ENCODE measurements around the gene TRIM14. TPM values are rescaled to one million over a fixed set of nuclear protein-coding genes. Genes with fewer than 3 reads are reported as not detected.

The TRIM14 gene
- total and polyA plus RNA-seq, 2 of the 4 experiments (the other 2 are of a cell fraction), result 3.0 to 8.5 TPM

GRCh38 chr9:98024702-98025101, 94.3 kb downstream of the TRIM14 start:
- no peaks in the 10 kb centered on the region for H4K20me1 ChIP-seq (ENCODE audit: insufficient read depth, low read length)
- H3K27me3 ChIP-seq (ENCODE audit: control insufficient read depth, insufficient read depth, low read length), result no peaks in the 10 kb centered on the region
- H2BK15ac ChIP-seq (ENCODE audit: low read depth, low read length), result no peak overlapping the region
- H2AK9ac ChIP-seq (replicated peaks; ENCODE audit: low read depth, low read length, poor library complexity), result no peak overlapping the region
- POLR2A ChIA-PET (ENCODE audit: unreplicated experiment), result no interaction called here
- no CpG with 5 or more reads among the region's 1 CpG for WGBS, 2 experiments (ENCODE audit: extremely low coverage in 2 of 2, insufficient read length in 1 of 2)
- H2AK5ac ChIP-seq (ENCODE audit: low read depth, low read length), result no peak overlapping the region
- no peak overlapping the region for H4K91ac ChIP-seq (ENCODE audit: insufficient read depth, low read depth, low read length)
- DNase-seq (no peak), ATAC-seq (ENCODE audit: low read depth) (peak; percentile 19)
- no peak overlapping the region for H3K4me3 ChIP-seq (ENCODE audit: insufficient read depth, low read depth, low read length)
- H3K9ac ChIP-seq (ENCODE audit: low read depth, low read length), result no peak overlapping the region
- in situ Hi-C loops (cut with MboI; ENCODE audit: low sequenced_read_pairs) (no loop called here), dilution Hi-C loops (cut with HindIII; ENCODE audit: low sequenced_read_pairs, unreplicated experiment) (no loop called here), intact Hi-C loops (cut with micrococcal nuclease) (no loop called here)
- H3K56ac ChIP-seq (ENCODE audit: extremely low read depth, insufficient read depth, low read length), result no peak overlapping the region
- peaks cover 14% of the 10 kb centered on the region for H3K9me1 ChIP-seq (ENCODE audit: insufficient read depth, low read length)
- no peak overlapping the region for H4K8ac ChIP-seq (ENCODE audit: low read depth in 2 of 2, low read length in 2 of 2)
- no peaks in the 10 kb centered on the region; a peak in 1 of 4 replicates for H3K79me1 ChIP-seq (ENCODE audit: low read depth in 1 of 2, low read length in 2 of 2)
- H3K4me2 ChIP-seq (ENCODE audit: low read depth, low read length), result no peak overlapping the region
- no peak overlapping the region for H2BK120ac ChIP-seq (ENCODE audit: low read depth, low read length)
- H4K5ac ChIP-seq (ENCODE audit: low read depth, low read length), result no peak overlapping the region
- H3K27ac ChIP-seq (ENCODE audit: insufficient read depth, low read length), result no peak overlapping the region
- TF ChIP-seq MAFK (IDR thresholded peaks at IDR 0.05; ENCODE audit: low read depth, low read length) (no peak), BHLHE40 (IDR thresholded peaks at IDR 0.05; ENCODE audit: low read depth, low read length) (no peak), CHD1 (IDR thresholded peaks at IDR 0.05; ENCODE audit: low read depth, low read length) (no peak), NFE2L2 (IDR thresholded peaks at IDR 0.05; ENCODE audit: low read depth, low read length) (no peak), FOS (IDR thresholded peaks at IDR 0.05; ENCODE audit: low read depth, low read length) (no peak), RAD21 (IDR thresholded peaks at IDR 0.05; ENCODE audit: low read length) (no peak), RCOR1 (IDR thresholded peaks at IDR 0.05; ENCODE audit: insufficient replicate concordance, low read length) (no peak)
- TF ChIP-seq, protein P1, sequence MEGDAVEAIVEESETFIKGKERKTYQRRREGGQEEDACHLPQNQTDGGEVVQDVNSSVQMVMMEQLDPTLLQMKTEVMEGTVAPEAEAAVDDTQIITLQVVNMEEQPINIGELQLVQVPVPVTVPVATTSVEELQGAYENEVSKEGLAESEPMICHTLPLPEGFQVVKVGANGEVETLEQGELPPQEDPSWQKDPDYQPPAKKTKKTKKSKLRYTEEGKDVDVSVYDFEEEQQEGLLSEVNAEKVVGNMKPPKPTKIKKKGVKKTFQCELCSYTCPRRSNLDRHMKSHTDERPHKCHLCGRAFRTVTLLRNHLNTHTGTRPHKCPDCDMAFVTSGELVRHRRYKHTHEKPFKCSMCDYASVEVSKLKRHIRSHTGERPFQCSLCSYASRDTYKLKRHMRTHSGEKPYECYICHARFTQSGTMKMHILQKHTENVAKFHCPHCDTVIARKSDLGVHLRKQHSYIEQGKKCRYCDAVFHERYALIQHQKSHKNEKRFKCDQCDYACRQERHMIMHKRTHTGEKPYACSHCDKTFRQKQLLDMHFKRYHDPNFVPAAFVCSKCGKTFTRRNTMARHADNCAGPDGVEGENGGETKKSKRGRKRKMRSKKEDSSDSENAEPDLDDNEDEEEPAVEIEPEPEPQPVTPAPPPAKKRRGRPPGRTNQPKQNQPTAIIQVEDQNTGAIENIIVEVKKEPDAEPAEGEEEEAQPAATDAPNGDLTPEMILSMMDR (conservative IDR thresholded peaks at IDR 0.05; ENCODE audit: low read depth, low read length), result no peak
- TF ChIP-seq, protein P2, sequence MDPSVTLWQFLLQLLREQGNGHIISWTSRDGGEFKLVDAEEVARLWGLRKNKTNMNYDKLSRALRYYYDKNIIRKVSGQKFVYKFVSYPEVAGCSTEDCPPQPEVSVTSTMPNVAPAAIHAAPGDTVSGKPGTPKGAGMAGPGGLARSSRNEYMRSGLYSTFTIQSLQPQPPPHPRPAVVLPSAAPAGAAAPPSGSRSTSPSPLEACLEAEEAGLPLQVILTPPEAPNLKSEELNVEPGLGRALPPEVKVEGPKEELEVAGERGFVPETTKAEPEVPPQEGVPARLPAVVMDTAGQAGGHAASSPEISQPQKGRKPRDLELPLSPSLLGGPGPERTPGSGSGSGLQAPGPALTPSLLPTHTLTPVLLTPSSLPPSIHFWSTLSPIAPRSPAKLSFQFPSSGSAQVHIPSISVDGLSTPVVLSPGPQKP (IDR thresholded peaks at IDR 0.05; ENCODE audit: borderline replicate concordance, low read depth, low read length), result no peak
- TF ChIP-seq, protein P3, sequence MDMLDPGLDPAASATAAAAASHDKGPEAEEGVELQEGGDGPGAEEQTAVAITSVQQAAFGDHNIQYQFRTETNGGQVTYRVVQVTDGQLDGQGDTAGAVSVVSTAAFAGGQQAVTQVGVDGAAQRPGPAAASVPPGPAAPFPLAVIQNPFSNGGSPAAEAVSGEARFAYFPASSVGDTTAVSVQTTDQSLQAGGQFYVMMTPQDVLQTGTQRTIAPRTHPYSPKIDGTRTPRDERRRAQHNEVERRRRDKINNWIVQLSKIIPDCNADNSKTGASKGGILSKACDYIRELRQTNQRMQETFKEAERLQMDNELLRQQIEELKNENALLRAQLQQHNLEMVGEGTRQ (IDR thresholded peaks at IDR 0.05; ENCODE audit: low read depth, low read length), result no peak
- H3K36me3 ChIP-seq (ENCODE audit: control insufficient read depth, insufficient read depth, low read length), result peaks cover 4% of the 10 kb centered on the region; the same call in 1 of the 2 replicates
- 0 out of 2 replicates have a peak overlapping the region, but pooled peaks have one; percentile 6 for H3K14ac ChIP-seq (replicated peaks; ENCODE audit: low read depth, low read length)
- no peak overlapping the region for H3K23ac ChIP-seq (ENCODE audit: low read depth, low read length)
- H3K18ac ChIP-seq (ENCODE audit: low read depth, low read length), result no peak overlapping the region
- CTCF ChIA-PET, result interaction anchor here (0.7 kb wide), 1 partner anchor 25 kb away, joined by 3 read pairs; no protein-coding TSS in a partner anchor
- BruUV-seq (replicated peaks), result no TSS peak
- no peak overlapping the region for H2BK5ac ChIP-seq (ENCODE audit: low read depth, low read length, poor library complexity, severe bottlenecking)
- H3K9me3 ChIP-seq (ENCODE audit: control insufficient read depth, insufficient read depth, low read length), result no peaks in the 10 kb centered on the region
- no peak overlapping the region for H2BK20ac ChIP-seq (ENCODE audit: low read depth, low read length)
- peaks cover 2% of the 10 kb centered on the region; the same call in 1 of the 2 replicates for H3K4me1 ChIP-seq (ENCODE audit: control insufficient read depth, insufficient read depth, low read length)
- no peak overlapping the region for H3K4ac ChIP-seq (ENCODE audit: low read depth, low read length)
- no peak overlapping the region for H2AFZ ChIP-seq (replicated peaks; ENCODE audit: low read length, poor library complexity)

Measured in IMR-90 (cell line).